Breast epithelium (tissue), 4 donors: ENCODE data around the gene MRPL55. TPM values are rescaled to one million over a fixed set of nuclear protein-coding genes. Genes with fewer than 3 reads are reported as not detected.

Source experiments
- DNase-seq, 2 donors: peaks; one replicate each; pipeline ENCODE4 v3.0.0-alpha.2; 2019; ENCODE audit warnings: low spot score in 2 of 2
- H3K27ac ChIP-seq, 2 donors: fragments of 200-600 bp; sonication (generic) in 1 of 2; one replicate each; pipeline ENCODE4 v1.5.1; 2016 to 2019; ENCODE audit warnings: mild to moderate bottlenecking in 1 of 2
- H3K27me3 ChIP-seq, 2 donors: fragments of 200-600 bp; sonication (generic) in 1 of 2; one replicate each; pipeline versions ENCODE4 v1.5.1 to v1.6.0; 2017 to 2019; ENCODE audit warnings: control low read depth in 1 of 2, mild to moderate bottlenecking in 1 of 2
- H3K36me3 ChIP-seq: fragments of 200-600 bp; one replicate; pipeline ENCODE4 v1.5.1; 2019
- H3K4me1 ChIP-seq, 2 donors: fragments of 200-600 bp; sonication (generic); one replicate each; pipeline ENCODE4 v1.5.1; 2016 to 2019; ENCODE audit warnings: control low read depth in 1 of 2
- H3K4me3 ChIP-seq, 3 donors: fragments of 200-600 bp; sonication (generic); 1 replicate in 2 of 3; 2 replicates in 1 of 3; pipeline ENCODE4 v1.5.1; 2016 to 2019; ENCODE audit warnings: mild to moderate bottlenecking in 3 of 3, moderate library complexity in 2 of 3
- H3K9me3 ChIP-seq, 2 donors: fragments of 200-600 bp; sonication (generic) in 1 of 2; one replicate each; pipeline ENCODE4 v1.5.1; 2016 to 2019; ENCODE audit warnings: control low read depth in 1 of 2
- POLR2A ChIP-seq: fragments of 450-650 bp; IDR thresholded peaks from one replicate; pipeline ENCODE4 v1.6.1; 2016; ENCODE audit warnings: antibody characterized with exemption, mild to moderate bottlenecking, moderate library complexity
- POLR2AphosphoS5 ChIP-seq, 3 donors: sonication (generic); formaldehyde crosslinking; IDR thresholded peaks; one replicate each; pipeline ENCODE4 v1.6.1; 2017; ENCODE audit warnings: antibody characterized with exemption in 3 of 3
- intact Hi-C: fragments of 100-400 bp; cut with DNase I; formaldehyde crosslinking; loops from one replicate; pipeline ENCODE4 v1.15.1; 2023; ENCODE audit warnings: low total_unique reads
- total RNA-seq, 3 donors: library from RNA; depleted of rRNA; stranded (reverse); fragments of >200 nt; gene quantifications; one replicate each; pipeline ENCODE4 v1.1.0, GENCODE V29; 2016
- TF ChIP-seq, protein P1 (sequence below), 3 donors: fragments of 450-650 bp; IDR thresholded peaks; one replicate each; pipeline ENCODE4 v1.5.1; 2016 to 2017; ENCODE audit warnings: antibody characterized with exemption in 3 of 3, mild to moderate bottlenecking in 3 of 3, moderate library complexity in 3 of 3

The MRPL55 gene
- total RNA-seq, 3 donors from 2014 or later, result 76.4 to 108 (median 102) TPM

DNA sequence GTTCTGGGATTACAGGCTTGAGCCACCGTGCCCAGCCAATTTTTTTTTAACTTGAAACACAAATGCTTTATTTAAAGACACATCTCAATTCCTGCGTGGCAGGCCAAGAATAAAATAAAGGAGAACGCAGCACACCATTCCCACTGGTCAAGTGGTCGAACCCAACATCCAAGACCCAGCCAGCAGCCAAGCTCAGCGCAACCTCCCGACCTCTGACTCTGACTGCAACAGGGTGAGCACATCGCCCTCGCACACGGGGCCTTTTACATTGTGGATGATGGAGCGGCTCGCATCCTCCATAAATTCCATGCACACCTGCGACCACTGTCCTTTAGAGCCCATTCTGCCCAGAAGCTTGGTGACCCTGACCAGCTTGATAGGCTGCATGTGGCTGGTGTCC, 25.5 kb upstream of the MRPL55 start:
- Histone ChIP-seq H3K27me3 (no peaks in the 10 kb centered on the region), H3K4me3 (no peak overlapping the region), H3K27ac (no peak overlapping the region), H3K9me3 (no peaks in the 10 kb centered on the region), H3K4me1 (no peaks in the 10 kb centered on the region), H3K36me3 (no peaks in the 10 kb centered on the region)
- no peak for DNase-seq
- intact Hi-C loops, result no loop called here
- no peak for TF ChIP-seq POLR2A
- TF ChIP-seq POLR2AphosphoS5 (IDR thresholded peaks at IDR 0.05), result no peak
- TF ChIP-seq, protein P1, sequence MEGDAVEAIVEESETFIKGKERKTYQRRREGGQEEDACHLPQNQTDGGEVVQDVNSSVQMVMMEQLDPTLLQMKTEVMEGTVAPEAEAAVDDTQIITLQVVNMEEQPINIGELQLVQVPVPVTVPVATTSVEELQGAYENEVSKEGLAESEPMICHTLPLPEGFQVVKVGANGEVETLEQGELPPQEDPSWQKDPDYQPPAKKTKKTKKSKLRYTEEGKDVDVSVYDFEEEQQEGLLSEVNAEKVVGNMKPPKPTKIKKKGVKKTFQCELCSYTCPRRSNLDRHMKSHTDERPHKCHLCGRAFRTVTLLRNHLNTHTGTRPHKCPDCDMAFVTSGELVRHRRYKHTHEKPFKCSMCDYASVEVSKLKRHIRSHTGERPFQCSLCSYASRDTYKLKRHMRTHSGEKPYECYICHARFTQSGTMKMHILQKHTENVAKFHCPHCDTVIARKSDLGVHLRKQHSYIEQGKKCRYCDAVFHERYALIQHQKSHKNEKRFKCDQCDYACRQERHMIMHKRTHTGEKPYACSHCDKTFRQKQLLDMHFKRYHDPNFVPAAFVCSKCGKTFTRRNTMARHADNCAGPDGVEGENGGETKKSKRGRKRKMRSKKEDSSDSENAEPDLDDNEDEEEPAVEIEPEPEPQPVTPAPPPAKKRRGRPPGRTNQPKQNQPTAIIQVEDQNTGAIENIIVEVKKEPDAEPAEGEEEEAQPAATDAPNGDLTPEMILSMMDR (IDR thresholded peaks at IDR 0.05), result no peak

DNA sequence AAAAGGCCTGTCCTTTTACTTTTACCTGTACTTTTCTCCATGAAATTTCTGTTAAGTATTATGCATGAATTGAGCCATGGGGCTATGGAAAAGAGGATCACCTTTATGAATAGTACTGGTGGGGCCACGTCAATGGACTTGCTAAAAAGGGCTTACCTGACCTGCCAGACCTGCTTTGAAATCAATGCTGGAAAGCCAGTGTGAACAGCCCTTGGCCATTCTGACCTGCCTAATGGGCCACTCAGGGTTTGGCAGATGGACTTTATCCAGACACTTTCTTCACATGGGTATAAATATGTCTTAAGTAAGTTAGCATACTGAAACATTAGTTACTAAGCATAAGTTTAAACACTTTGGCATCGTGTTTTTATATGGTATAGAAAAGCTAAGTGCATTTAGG, 22.7 kb upstream of the MRPL55 start:
- H3K4me1 ChIP-seq, result no peaks in the 10 kb centered on the region
- H3K9me3 ChIP-seq, result no peaks in the 10 kb centered on the region
- no peaks in the 10 kb centered on the region for H3K36me3 ChIP-seq
- TF ChIP-seq, protein P1 (IDR thresholded peaks at IDR 0.05), result no peak
- TF ChIP-seq POLR2AphosphoS5 (IDR thresholded peaks at IDR 0.05), result no peak
- TF ChIP-seq POLR2A, result no peak
- intact Hi-C loops, result no loop called here
- DNase-seq, result no peak
- no peaks in the 10 kb centered on the region for H3K27me3 ChIP-seq
- H3K27ac ChIP-seq, result peak overlapping the region; percentile 46 to 73
- no peak overlapping the region for H3K4me3 ChIP-seq

DNA sequence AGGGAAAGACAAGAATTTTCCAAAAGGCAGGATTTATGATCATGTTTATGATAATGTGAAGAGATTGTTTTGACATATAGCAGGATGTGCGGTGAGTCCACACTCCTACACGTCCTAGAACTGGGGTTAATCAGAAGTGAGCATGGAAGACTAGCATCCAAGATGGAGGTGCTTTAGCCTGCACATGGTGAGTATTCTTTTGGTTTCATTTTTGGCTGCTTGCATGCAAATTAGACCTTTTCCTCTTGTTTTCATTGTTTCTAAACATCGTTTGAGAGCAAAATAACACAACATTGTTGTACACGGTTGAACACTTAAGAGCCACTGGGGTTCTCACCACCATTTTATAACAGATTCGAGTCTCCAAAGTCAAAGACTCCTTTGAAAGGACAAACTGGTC, 16.1 kb upstream of the MRPL55 start:
- intact Hi-C loops, result no loop called here
- no peak overlapping the region for H3K27ac ChIP-seq
- H3K9me3 ChIP-seq, result no peaks in the 10 kb centered on the region
- no peaks in the 10 kb centered on the region for H3K36me3 ChIP-seq
- H3K27me3 ChIP-seq, result no peaks in the 10 kb centered on the region
- H3K4me3 ChIP-seq, result no peak overlapping the region
- H3K4me1 ChIP-seq, result no peaks in the 10 kb centered on the region
- TF ChIP-seq, protein P1 (IDR thresholded peaks at IDR 0.05), result no peak
- TF ChIP-seq POLR2A (no peak), POLR2AphosphoS5 (IDR thresholded peaks at IDR 0.05) (no peak)
- no peak for DNase-seq

DNA sequence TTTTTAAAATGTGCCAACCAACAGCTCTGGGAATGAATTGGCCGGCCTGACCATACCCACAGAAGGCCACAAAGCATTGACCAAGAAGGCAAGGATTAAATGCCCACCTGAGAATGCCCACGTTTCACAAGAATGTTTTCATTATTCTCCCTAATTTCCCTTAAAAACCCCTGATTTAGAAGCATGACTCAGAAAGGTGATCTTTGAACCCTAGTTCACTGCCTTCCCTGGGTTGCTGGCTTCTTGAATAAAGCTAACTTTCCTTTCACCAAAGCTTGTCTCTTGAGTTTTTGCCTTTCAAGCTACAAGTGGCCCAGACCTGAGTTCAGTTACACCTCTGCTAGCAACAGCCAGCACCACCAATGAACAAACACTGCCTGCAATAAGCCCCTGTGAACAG, 14.4 kb upstream of the MRPL55 start:
- no peak for DNase-seq
- no peaks in the 10 kb centered on the region for H3K27me3 ChIP-seq
- H3K4me3 ChIP-seq, result no peak overlapping the region
- no peak overlapping the region for H3K27ac ChIP-seq
- no peaks in the 10 kb centered on the region for H3K36me3 ChIP-seq
- no peaks in the 10 kb centered on the region for H3K4me1 ChIP-seq
- intact Hi-C loops, result no loop called here
- no peaks in the 10 kb centered on the region for H3K9me3 ChIP-seq
- TF ChIP-seq POLR2AphosphoS5 (IDR thresholded peaks at IDR 0.05) (no peak), POLR2A (no peak)
- TF ChIP-seq, protein P1 (IDR thresholded peaks at IDR 0.05), result no peak

DNA sequence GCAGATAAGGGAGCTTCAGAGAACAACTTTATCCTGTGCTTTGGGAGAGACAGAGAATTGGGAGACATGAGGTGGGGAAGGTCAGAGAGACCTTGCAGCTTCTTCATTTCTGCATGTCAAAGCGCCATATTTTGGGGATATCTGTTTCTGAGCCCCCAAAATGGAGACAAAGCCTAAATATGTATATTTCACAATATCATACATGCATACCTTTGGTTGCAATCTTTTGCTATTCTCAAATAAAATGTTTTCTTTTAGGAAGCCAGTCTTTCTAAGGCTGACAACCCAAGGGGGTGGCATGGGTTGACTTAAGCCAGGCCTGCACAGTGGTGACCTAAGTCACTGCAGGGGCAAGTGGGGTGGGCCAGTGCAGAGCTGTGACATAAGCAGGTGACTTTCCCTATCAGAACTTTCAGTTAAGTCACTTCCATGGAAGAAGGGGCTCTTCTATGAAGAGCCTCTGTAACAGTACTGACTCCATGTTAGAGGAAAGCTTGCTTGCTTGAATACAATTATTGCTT, 13.9 kb upstream of the MRPL55 start:
- Histone ChIP-seq H3K36me3 (no peaks in the 10 kb centered on the region), H3K27ac (no peak overlapping the region), H3K4me1 (no peaks in the 10 kb centered on the region), H3K27me3 (no peaks in the 10 kb centered on the region), H3K4me3 (no peak overlapping the region), H3K9me3 (no peaks in the 10 kb centered on the region)
- DNase-seq, result no peak
- intact Hi-C loops, result loop anchor here (1.0 kb wide), 1 partner anchor 20 kb away; no protein-coding TSS in a partner anchor
- TF ChIP-seq POLR2AphosphoS5 (IDR thresholded peaks at IDR 0.05), result no peak
- TF ChIP-seq, protein P1 (IDR thresholded peaks at IDR 0.05), result no peak
- TF ChIP-seq POLR2A, result no peak
